ENCODE data around the gene UBL4B. TPM values are rescaled to one million over a fixed set of nuclear protein-coding genes. Genes with fewer than 3 reads are reported as not detected.

Gene UBL4B
- polyA plus RNA-seq, 1 experiment = 34.8 TPM

- no peaks in the 10 kb centered on the region for H3K36me3 ChIP-seq (ENCODE audit: control insufficient read depth, insufficient read depth, low read length)
- H3K27me3 ChIP-seq (ENCODE audit: control insufficient read depth, insufficient read depth, low read length) = no peaks in the 10 kb centered on the region
- ChIA-PET POLR2A (no interaction called here), CTCF (interaction anchor here (0.6 to 15.1 kb wide), 7 partner anchors 13 to 359 kb away, joined by 3 to 345 read pairs (median 4); partner anchors contain the start of gene STRIP1)
- DNase-seq (ENCODE audit: low read depth) = no peak
- TF ChIP-seq CTCF (IDR thresholded peaks at IDR 0.05; ENCODE audit: insufficient read depth, low read depth, low read length) = no peak
- no peak overlapping the region for H3K4me3 ChIP-seq (ENCODE audit: low read depth, low read length)
These were observed 10.2 kb upstream of the UBL4B start for GRCh38 chr1:110102081-110102480.

GRCh38 chr1:110106013-110106941 is 6.0 kb upstream of the UBL4B start:
- Histone ChIP-seq H3K36me3 (ENCODE audit: control insufficient read depth, insufficient read depth, low read length) (no peaks in the 10 kb centered on the region; the same call in 1 of the 2 replicates), H3K27me3 (ENCODE audit: control insufficient read depth, insufficient read depth, low read length) (no peaks in the 10 kb centered on the region), H3K4me3 (ENCODE audit: low read depth, low read length) (no peak overlapping the region)
- peak; percentile 90 for TF ChIP-seq CTCF (IDR thresholded peaks at IDR 0.05; ENCODE audit: insufficient read depth, low read depth, low read length)
- ChIA-PET CTCF (interaction anchor here (0.7 to 15.1 kb wide), 26 partner anchors 7 to 354 kb away, joined by 3 to 345 read pairs (median 5); partner anchors contain the start of genes AHCYL1, ALX3, STRIP1 and UBL4B), POLR2A (interaction anchor here (0.5 kb wide), 1 partner anchor 18 kb away, joined by 7 read pairs; no protein-coding TSS in a partner anchor)
- DNase-seq (ENCODE audit: low read depth) = no peak

GRCh38 chr1:110107867-110108469 is 4.3 kb upstream of the UBL4B start:
- TF ChIP-seq CTCF (IDR thresholded peaks at IDR 0.05; ENCODE audit: insufficient read depth, low read depth, low read length) = no peak
- Histone ChIP-seq H3K36me3 (ENCODE audit: control insufficient read depth, insufficient read depth, low read length) (no peaks in the 10 kb centered on the region; the same call in 1 of the 2 replicates), H3K27me3 (ENCODE audit: control insufficient read depth, insufficient read depth, low read length) (peaks cover 4% of the 10 kb centered on the region; the same call in 1 of the 2 replicates), H3K4me3 (ENCODE audit: low read depth, low read length) (no peak overlapping the region)
- CTCF ChIA-PET = interaction anchor here (4.8 to 15.1 kb wide), 3 partner anchors 9 to 53 kb away, joined by 36 to 345 read pairs (median 246); no protein-coding TSS in a partner anchor
- POLR2A ChIA-PET = no interaction called here
- DNase-seq (ENCODE audit: low read depth) = no peak

GRCh38 chr1:110111081-110111480 is 1.2 kb upstream of the UBL4B start:
- no peaks in the 10 kb centered on the region; the same call in 1 of the 2 replicates for H3K36me3 ChIP-seq (ENCODE audit: control insufficient read depth, insufficient read depth, low read length)
- POLR2A ChIA-PET = no interaction called here
- no peak overlapping the region for H3K4me3 ChIP-seq (ENCODE audit: low read depth, low read length)
- TF ChIP-seq CTCF (IDR thresholded peaks at IDR 0.05; ENCODE audit: insufficient read depth, low read depth, low read length) = no peak
- peaks cover 4% of the 10 kb centered on the region; the same call in 1 of the 2 replicates for H3K27me3 ChIP-seq (ENCODE audit: control insufficient read depth, insufficient read depth, low read length)
- DNase-seq (ENCODE audit: low read depth) = no peak
- CTCF ChIA-PET = interaction anchor here (1.5 to 15.1 kb wide), 2 partner anchors 22 to 82 kb away, joined by 4 to 246 read pairs; no protein-coding TSS in a partner anchor

- peaks cover 4% of the 10 kb centered on the region; the same call in 1 of the 2 replicates for H3K27me3 ChIP-seq (ENCODE audit: control insufficient read depth, insufficient read depth, low read length)
- H3K4me3 ChIP-seq (ENCODE audit: low read depth, low read length) = no peak overlapping the region
- no peak for DNase-seq (ENCODE audit: low read depth)
- ChIA-PET CTCF (interaction anchor here (0.9 to 3.1 kb wide), 7 partner anchors 8 to 83 kb away, joined by 3 to 15 read pairs (median 5); no protein-coding TSS in a partner anchor), POLR2A (no interaction called here)
- H3K36me3 ChIP-seq (ENCODE audit: control insufficient read depth, insufficient read depth, low read length) = no peaks in the 10 kb centered on the region; the same call in 1 of the 2 replicates
- no peak for TF ChIP-seq CTCF (IDR thresholded peaks at IDR 0.05; ENCODE audit: insufficient read depth, low read depth, low read length)
These were observed 413 bp downstream of the UBL4B start for GRCh38 chr1:110112656-110113055.
